ENCODE data around the gene SPACA6. TPM values are rescaled to one million over a fixed set of nuclear protein-coding genes. Genes with fewer than 3 reads are reported as not detected.

Gene SPACA6
- total RNA-seq, 2 experiments from 2014 or later = 2.3 to 2.6 TPM

DNA sequence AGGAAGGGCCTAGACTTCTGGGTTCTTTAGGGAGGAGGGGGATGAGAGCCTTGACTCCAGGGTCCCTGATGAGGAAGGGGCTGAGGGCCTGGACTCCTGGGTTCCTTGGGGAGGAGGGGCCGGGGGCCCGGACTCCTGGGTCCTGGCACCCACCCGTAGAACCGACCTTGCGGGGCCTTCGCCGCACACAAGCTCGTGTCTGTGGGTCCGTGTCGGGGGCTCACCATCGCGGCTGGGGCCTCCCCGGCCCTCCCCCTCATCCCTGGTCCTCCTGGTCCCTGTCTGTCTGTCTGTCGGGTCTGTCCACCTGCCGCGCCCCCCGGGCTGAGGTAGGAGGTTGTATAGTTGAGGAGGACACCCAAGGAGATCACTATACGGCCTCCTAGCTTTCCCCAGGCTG, 662 bp upstream of the SPACA6 start:
- Mint-ChIP-seq H3K27me3 (peaks cover 14% of the 10 kb centered on the region), H3K36me3 (no peaks in the 10 kb centered on the region), H3K4me1 (peaks cover 3% of the 10 kb centered on the region), H3K27ac (no peak overlapping the region), H3K4me3 (no peak overlapping the region), H3K9me3 (ENCODE audit: low read depth) (no peaks in the 10 kb centered on the region)
- ATAC-seq (no peak), DNase-seq (no peak)
- CTCF ChIA-PET = no interaction called here

DNA sequence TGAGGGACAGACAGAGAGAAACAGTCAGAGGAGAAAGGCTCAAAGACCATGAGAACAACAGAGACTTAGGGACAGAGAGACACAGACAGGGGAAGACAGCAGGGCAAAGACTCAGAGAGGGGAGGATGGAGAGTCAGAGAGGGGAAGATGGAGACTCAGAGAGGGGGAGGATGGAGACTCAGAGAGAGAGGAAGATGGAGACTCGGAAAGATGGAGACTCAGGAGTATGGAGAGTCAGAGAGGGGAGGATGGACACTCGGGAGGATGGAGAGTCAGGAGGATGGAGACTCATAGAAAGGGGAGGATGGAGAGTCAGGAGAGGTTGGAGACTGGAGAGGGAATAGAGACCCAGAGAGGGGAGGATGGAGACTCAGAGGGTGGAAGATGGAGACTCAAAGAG, 689 bp downstream of the SPACA6 start:
- CTCF ChIA-PET = no interaction called here
- Mint-ChIP-seq H3K4me3 (no peak overlapping the region), H3K4me1 (no peaks in the 10 kb centered on the region), H3K27ac (no peak overlapping the region), H3K9me3 (ENCODE audit: low read depth) (no peaks in the 10 kb centered on the region), H3K27me3 (peaks cover under 1% of the 10 kb centered on the region), H3K36me3 (no peaks in the 10 kb centered on the region)
- DNase-seq (no peak), ATAC-seq (no peak)

DNA sequence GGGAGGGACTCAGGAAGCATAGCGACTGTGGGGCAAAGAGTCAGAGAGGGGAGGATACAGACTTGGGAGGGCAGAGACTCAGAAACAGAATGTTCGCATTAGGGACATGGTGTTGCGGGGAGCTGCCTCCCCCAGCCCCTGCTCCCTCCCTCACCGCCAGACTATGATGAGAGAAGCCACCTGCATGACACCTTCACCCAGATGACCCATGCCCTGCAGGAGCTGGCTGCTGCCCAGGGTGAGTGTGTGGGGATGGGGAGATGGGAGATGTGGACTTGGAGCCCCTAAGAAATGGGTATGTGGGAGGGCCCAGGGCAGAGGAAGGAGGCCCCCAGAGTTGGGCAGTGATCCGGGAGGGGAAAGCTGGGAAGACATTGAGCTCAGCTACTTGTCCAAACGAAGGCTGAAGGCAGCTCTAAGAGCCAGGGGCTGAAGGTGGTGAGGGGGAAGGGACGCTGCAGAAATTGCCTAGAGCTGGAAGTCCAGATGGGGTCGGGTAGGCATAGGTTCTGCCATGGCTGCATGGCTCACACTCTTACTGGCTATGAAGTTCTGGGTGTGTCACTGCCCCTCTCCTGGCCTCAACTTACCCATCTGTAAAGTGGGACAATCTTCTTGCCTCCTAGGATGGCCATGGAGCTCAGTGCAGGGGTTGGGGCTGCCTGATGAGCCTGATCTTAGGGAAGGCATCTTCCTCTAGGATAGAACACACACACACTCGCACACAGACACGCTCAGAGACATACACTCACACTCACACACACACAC, 1.4 kb downstream of the SPACA6 start:
- Mint-ChIP-seq H3K36me3 (no peaks in the 10 kb centered on the region), H3K9me3 (ENCODE audit: low read depth) (no peaks in the 10 kb centered on the region), H3K27ac (no peak overlapping the region), H3K4me1 (no peaks in the 10 kb centered on the region), H3K27me3 (no peaks in the 10 kb centered on the region), H3K4me3 (no peak overlapping the region)
- DNase-seq (peak; percentile 9), ATAC-seq (no peak)
- CTCF ChIA-PET = no interaction called here

DNA sequence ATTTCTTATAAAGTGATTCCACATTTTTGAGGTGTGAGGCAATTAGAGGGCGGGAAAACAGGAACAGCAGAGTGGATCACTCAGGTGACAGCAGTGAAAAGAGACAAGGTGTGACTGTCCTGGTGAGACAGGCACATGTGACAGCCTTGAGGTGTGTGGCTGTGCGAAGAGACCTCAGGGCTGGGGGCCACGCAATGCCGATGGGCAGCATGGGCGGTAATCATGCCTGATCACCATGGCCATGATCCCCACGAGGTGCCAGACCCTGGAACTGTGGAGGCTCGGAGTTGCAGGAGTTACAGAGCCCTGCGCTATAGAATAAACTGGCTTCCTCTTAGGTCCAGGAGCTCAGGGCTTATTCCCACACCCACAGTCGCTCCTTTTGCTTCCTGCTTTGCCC, 2.0 kb downstream of the SPACA6 start:
- no peaks in the 10 kb centered on the region for H3K4me1 Mint-ChIP-seq
- CTCF ChIA-PET = no interaction called here
- H3K27me3 Mint-ChIP-seq = no peaks in the 10 kb centered on the region
- no peak for DNase-seq
- H3K4me3 Mint-ChIP-seq = no peak overlapping the region
- no peak for ATAC-seq
- no peak overlapping the region for H3K27ac Mint-ChIP-seq
- no peaks in the 10 kb centered on the region for H3K36me3 Mint-ChIP-seq
- H3K9me3 Mint-ChIP-seq (ENCODE audit: low read depth) = no peaks in the 10 kb centered on the region

DNA sequence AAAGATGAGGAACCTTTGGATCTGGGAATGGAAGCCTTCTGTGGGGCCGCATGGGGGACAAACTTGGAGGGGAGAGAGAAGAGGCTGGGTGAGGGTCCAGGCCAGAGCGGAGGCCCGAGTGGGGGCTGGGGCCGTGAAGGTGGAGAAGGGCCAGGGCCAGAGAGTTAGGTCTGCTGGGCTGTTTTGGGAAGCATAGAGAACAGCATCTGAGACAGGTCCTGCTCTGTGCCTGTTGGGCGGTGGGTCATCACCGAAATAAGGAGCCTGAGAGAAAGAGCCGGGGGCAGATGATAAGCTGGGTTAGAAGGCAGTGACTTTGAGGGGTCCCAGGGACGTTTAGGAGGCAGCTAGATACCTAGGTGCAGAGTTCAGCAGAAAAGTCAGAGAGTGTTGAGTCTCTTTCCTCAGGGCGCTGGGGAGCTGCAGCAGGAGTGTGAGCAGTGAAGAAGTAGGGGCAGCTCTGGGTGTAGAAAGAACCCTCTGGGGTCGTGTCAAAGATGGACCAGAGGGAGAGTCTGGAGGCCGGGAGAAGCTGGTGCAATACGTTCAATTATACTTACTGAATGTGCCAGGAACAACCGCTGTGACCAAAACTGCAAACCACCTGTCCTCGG, 2.7 kb downstream of the SPACA6 start:
- no peaks in the 10 kb centered on the region for H3K27me3 Mint-ChIP-seq
- peak; percentile 19 for DNase-seq
- no peak for ATAC-seq
- H3K36me3 Mint-ChIP-seq = no peaks in the 10 kb centered on the region
- H3K9me3 Mint-ChIP-seq (ENCODE audit: low read depth) = peaks cover 3% of the 10 kb centered on the region
- H3K4me1 Mint-ChIP-seq = no peaks in the 10 kb centered on the region
- no peak overlapping the region for H3K27ac Mint-ChIP-seq
- CTCF ChIA-PET = interaction anchor here (0.7 kb wide), 1 partner anchor 37 kb away, joined by 3 read pairs; no protein-coding TSS in a partner anchor
- H3K4me3 Mint-ChIP-seq = no peak overlapping the region

DNA sequence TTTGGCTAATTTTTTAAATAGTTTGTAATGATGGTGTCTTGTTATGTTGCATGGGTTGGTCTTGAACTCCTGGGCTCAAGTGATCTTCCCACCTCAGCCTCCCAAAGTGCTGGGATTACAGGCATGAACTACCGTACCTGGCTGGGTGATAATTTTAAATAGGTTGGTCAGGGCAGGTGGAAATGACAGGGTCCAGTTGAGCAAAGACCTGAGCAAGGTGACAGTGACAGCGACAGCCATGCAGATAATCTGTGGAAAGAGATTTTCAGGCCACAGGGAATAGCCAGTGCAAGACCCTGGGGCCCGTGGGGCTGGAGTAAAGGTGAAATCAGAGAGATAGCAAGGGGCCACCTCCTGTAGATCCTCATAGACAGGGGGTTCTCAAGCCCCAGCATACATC, 3.5 kb downstream of the SPACA6 start:
- ATAC-seq = no peak
- CTCF ChIA-PET = interaction anchor here (0.7 kb wide), 1 partner anchor 38 kb away, joined by 3 read pairs; no protein-coding TSS in a partner anchor

DNA sequence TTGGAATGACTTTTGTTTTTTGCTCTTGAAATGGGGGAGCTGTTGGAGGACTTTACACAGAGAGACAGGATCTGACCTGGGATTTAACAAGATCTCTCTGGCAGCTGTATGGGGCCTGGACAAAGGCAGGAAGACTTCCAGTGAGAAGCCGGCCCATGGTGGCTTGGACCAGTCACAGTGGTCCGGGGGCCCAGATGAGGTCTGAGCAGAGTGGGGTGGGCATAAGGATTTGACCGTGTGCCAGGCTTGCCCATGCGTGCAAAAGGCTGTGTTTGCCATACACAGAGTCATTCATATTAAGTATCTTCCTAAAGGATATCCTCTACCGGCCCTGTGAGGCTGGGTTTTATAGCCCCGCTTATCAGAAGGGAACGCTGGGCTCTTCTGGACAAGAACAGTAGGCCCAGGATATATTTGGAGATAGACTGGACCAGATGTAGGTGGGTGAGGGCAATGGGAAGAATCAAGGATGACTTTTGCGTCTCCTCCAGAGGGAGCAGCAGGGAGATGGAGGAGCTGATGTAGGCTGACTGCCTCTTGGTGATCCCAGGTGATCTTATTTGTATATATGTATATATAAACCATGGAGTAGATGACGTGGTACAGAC, 4.1 kb downstream of the SPACA6 start:
- DNase-seq (peak; percentile 19), ATAC-seq (no peak)
- Mint-ChIP-seq H3K36me3 (no peaks in the 10 kb centered on the region), H3K4me3 (no peak overlapping the region), H3K27ac (no peak overlapping the region), H3K9me3 (ENCODE audit: low read depth) (peaks cover 3% of the 10 kb centered on the region), H3K4me1 (no peaks in the 10 kb centered on the region), H3K27me3 (no peaks in the 10 kb centered on the region)
- CTCF ChIA-PET = no interaction called here

More for the DNA sequence above, 3.5 kb downstream of the SPACA6 start:
- Mint-ChIP-seq H3K36me3 (no peaks in the 10 kb centered on the region), H3K9me3 (ENCODE audit: low read depth) (peaks cover 3% of the 10 kb centered on the region), H3K27me3 (no peaks in the 10 kb centered on the region), H3K4me1 (no peaks in the 10 kb centered on the region), H3K27ac (no peak overlapping the region), H3K4me3 (no peak overlapping the region)
- DNase-seq = no peak

DNA sequence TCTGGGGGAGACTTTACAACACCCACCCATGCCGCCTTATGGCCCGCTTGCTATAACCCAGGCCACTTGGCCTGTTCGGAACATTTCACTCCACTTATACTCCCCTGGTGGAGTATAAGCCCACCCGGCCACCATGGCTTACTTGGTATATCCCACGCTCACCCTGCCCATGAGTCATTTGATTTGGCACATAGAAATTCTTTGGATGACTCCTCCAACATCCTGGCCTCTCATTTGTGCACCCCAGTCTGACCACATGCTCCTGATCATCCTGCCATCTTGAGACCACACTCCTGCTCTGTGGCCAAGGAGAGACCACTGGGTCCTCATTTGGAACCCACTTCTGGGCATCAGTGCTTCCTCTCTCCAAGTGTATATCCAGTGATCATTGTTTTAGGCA, 5.2 kb downstream of the SPACA6 start:
- H3K4me3 Mint-ChIP-seq = no peak overlapping the region
- peaks cover 6% of the 10 kb centered on the region for H3K9me3 Mint-ChIP-seq (ENCODE audit: low read depth)
- no peak overlapping the region for H3K27ac Mint-ChIP-seq
- no peaks in the 10 kb centered on the region for H3K36me3 Mint-ChIP-seq
- no peak for ATAC-seq
- peaks cover 9% of the 10 kb centered on the region for H3K27me3 Mint-ChIP-seq
- peak; percentile 37 for DNase-seq
- H3K4me1 Mint-ChIP-seq = peaks cover 8% of the 10 kb centered on the region
- CTCF ChIA-PET = no interaction called here

DNA sequence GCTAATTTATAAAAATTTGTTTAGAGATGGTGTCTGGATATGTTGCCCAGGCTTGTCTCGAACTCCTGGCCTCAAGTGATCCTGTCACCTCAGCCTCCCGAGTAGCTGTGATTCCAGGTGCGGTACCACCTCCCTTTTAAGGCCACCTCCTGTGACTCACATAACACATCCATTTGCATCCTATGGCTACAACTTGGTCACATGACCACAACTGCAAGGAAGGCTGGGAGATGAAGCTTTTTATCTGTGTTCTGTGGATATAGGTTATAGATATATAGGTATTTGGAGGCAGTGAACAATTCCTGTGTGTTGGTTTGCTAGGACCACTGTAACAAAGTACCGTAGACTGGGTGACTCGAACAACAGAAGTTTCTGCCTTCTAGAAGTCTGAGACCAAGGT, 6.0 kb downstream of the SPACA6 start:
- H3K9me3 Mint-ChIP-seq (ENCODE audit: low read depth) = peaks cover 6% of the 10 kb centered on the region
- no peaks in the 10 kb centered on the region for H3K36me3 Mint-ChIP-seq
- H3K27me3 Mint-ChIP-seq = peaks cover 10% of the 10 kb centered on the region
- no peak overlapping the region for H3K4me3 Mint-ChIP-seq
- CTCF ChIA-PET = interaction anchor here (1.5 kb wide), 1 partner anchor 12 kb away, joined by 4 read pairs; no protein-coding TSS in a partner anchor
- ATAC-seq (no peak), DNase-seq (no peak)
- H3K4me1 Mint-ChIP-seq = peaks cover 9% of the 10 kb centered on the region
- H3K27ac Mint-ChIP-seq = no peak overlapping the region

DNA sequence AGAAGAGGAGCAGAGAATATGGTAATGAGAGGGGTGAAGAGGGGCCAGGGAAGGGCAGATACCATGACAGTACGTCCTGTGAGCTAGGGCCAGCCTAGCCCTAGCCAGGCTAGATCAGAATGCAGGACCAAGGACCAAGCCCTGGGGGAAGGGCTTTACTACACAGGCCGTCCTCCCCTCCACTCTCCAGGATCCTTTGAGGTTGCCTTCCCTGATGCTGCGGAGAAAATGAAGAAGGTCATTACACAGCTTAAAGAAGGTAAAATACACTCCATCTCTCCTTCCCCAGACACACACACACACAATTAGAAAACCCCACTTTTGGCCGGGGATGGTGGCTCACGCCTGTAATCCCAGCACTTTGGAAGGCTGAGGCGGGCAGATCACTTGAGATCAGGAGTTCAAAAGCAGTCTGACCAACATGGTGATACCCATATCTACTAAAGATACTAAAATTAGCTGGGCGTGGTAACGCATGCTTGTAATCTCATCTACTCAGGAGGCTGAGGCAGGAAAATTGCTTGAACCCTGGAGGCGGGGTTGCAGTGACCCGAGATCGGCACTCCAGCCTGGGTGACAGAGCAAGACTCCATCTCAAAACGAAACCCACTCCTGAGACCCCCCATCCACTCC, 8.5 kb downstream of the SPACA6 start:
- DNase-seq (no peak), ATAC-seq (no peak)
- CTCF ChIA-PET = no interaction called here
- Mint-ChIP-seq H3K27ac (no peak overlapping the region), H3K4me3 (no peak overlapping the region), H3K36me3 (peaks cover 13% of the 10 kb centered on the region), H3K27me3 (peaks cover 10% of the 10 kb centered on the region), H3K9me3 (ENCODE audit: low read depth) (peaks cover 6% of the 10 kb centered on the region), H3K4me1 (peaks cover 15% of the 10 kb centered on the region)

DNA sequence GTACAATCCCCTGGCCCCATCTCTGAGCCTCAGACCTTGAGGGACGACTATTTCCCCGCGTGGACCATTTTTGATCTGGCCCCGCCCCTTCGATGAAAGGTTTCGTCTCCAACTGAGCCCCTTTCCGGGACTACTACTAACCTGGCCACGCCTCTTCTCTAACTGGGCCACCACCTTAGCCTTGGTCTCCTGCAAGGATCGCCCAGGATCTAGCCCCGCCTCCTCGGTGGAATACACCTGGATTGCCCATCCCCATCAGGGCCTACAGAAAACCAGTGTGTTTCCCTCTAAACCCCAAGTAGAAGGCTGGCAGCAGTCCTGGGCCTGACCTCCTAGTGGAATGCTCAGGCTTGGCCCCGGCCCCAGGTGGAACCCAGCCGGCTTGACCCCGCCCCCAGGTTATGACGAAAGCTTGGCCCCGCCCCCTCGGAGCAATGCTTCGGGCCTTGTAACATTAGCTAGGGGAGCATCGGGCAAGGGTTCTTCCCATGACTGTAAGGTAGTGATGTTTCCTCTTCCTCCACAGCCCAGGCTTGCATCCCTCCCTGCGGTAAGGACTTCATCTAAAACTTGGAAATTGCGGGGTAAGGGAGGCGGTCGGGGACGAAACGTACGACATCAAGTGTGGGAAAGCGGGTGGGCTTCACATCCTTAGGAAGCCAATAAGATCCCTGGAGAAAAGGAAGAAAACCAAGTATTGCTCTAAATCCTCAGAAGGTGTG, 9.1 kb downstream of the SPACA6 start:
- Mint-ChIP-seq H3K4me1 (peaks cover 15% of the 10 kb centered on the region), H3K9me3 (ENCODE audit: low read depth) (peaks cover 6% of the 10 kb centered on the region), H3K4me3 (peak overlapping the region; percentile 14), H3K27ac (no peak overlapping the region), H3K36me3 (peaks cover 15% of the 10 kb centered on the region), H3K27me3 (peaks cover 10% of the 10 kb centered on the region)
- no peak for ATAC-seq
- CTCF ChIA-PET = interaction anchor here (1.7 to 2.5 kb wide), 2 partner anchors 45 to 65 kb away, joined by 5 to 12 read pairs; no protein-coding TSS in a partner anchor
- DNase-seq = no peak

DNA sequence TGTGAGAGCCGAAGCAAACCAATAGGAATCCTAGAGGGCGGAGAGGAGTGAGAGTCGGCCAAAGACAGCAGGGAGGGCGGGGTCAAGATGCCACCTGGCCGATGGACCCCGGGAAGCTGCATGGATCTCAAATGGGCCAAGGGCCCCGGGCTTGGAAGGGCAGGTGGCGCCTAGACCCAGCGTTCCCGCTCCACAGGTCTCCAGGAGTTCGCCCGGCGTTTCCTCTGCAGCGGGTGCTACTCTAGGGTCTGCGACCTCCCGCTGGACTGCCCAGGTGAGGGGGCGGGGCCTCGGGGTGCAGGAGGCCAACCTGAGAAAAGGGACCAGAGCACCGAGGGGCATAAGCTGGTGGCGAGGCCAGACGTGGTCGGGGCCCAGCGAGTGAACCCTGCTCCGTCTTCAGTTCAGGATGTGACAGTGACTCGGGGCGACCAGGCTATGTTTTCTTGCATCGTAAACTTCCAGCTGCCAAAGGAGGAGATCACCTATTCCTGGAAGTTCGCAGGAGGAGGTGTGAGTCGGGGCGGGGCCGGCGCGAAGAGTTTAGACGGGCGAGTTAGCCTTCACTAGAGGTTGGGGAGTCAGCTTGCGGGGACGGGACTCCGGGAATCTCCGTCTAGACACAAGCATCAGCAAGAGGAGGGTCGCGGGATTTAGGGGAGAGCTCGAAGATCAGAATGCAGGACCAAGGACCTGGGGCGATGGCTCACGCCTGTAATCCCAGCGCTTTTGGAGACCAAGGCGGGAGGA, 9.9 kb downstream of the SPACA6 start:
- Mint-ChIP-seq H3K4me3 (peak overlapping the region; percentile 83), H3K9me3 (ENCODE audit: low read depth) (peaks cover 6% of the 10 kb centered on the region), H3K4me1 (peaks cover 15% of the 10 kb centered on the region), H3K27ac (peak overlapping the region; percentile 31), H3K27me3 (peaks cover 10% of the 10 kb centered on the region), H3K36me3 (peaks cover 15% of the 10 kb centered on the region)
- no peak for ATAC-seq
- DNase-seq = no peak
- CTCF ChIA-PET = interaction anchor here (1.2 to 2.5 kb wide), 6 partner anchors 13 to 281 kb away, joined by 4 to 12 read pairs (median 5); no protein-coding TSS in a partner anchor

Measured in activated CD8-positive, alpha-beta memory T cell treated with anti-CD3 and anti-CD28 coated beads, Interleukin-2, amount 10 ng/mL, durations not matched to agents 7 days and 5 days (primary cell).